Esophagus muscularis mucosa (tissue), 4 donors: ENCODE data around the gene SUN3. TPM values are rescaled to one million over a fixed set of nuclear protein-coding genes. Genes with fewer than 3 reads are reported as not detected.

ENCODE experiments used
- DNase-seq: peaks from one replicate; pipeline ENCODE4 v3.0.0-alpha.2; 2017; ENCODE audit errors: extremely low spot score
- H3K27ac ChIP-seq, 4 donors: fragments of 200-600 bp; sonication (generic); replicated peaks in 1 of 4; 1 replicate in 3 of 4; 2 replicates in 1 of 4; pipeline ENCODE4 v1.5.1; 2016 to 2019; ENCODE audit warnings: mild to moderate bottlenecking in 1 of 4
- H3K27me3 ChIP-seq, 4 donors: fragments of 200-600 bp; sonication (generic); one replicate each; pipeline versions ENCODE4 v1.5.1 to v1.6.0; 2016 to 2019
- H3K36me3 ChIP-seq, 4 donors: fragments of 200-600 bp; sonication (generic); one replicate each; pipeline ENCODE4 v1.5.1; 2016 to 2019
- H3K4me1 ChIP-seq, 4 donors: fragments of 200-600 bp; sonication (generic); one replicate each; pipeline ENCODE4 v1.5.1; 2016 to 2019
- H3K4me3 ChIP-seq, 4 donors: fragments of 200-600 bp; sonication (generic); 1 replicate in 2 of 4; 2 replicates in 2 of 4; pipeline ENCODE4 v1.5.1; 2016 to 2019; ENCODE audit warnings: mild to moderate bottlenecking in 4 of 4, moderate library complexity in 1 of 4
- H3K9me3 ChIP-seq, 4 donors: fragments of 200-600 bp; sonication (generic); 1 replicate in 3 of 4; 2 replicates in 1 of 4; pipeline ENCODE4 v1.5.1; 2016 to 2019
- CTCF ChIP-seq, 3 experiments: fragments of 200-600 bp in 2 of 3; fragments of 450-650 bp in 1 of 3; sonication (generic) in 2 of 3; IDR thresholded peaks; one replicate each; pipeline ENCODE4 v1.5.1; 2017 to 2019; ENCODE audit warnings: antibody characterized with exemption in 3 of 3, mild to moderate bottlenecking in 2 of 3, moderate library complexity in 1 of 3
- EP300 ChIP-seq: sonication (generic); formaldehyde crosslinking; IDR thresholded peaks from one replicate; pipeline ENCODE4 v1.6.1; 2017; ENCODE audit warnings: antibody characterized with exemption
- POLR2A ChIP-seq: fragments of 450-650 bp; IDR thresholded peaks from one replicate; pipeline ENCODE4 v1.6.1; 2017; ENCODE audit warnings: antibody characterized with exemption, moderate library complexity, mild to moderate bottlenecking, low read depth
- POLR2AphosphoS5 ChIP-seq, 2 donors: sonication (generic); formaldehyde crosslinking; IDR thresholded peaks; one replicate each; pipeline ENCODE4 v1.6.1; 2017; ENCODE audit warnings: antibody characterized with exemption in 2 of 2
- WGBS: methylation state at CpG from one replicate; pipeline ENCODE4 v1.1.5; 2018; 5-methylcytosine and 5-hydroxymethylcytosine counted together
- intact Hi-C: fragments of 100-400 bp; cut with DNase I; formaldehyde crosslinking; loops from one replicate; pipeline ENCODE4 v1.15.1; 2023
- total RNA-seq, 4 donors: library from RNA; depleted of rRNA; stranded (reverse); fragments of >200 nt; gene quantifications; one replicate each; pipeline versions ENCODE4 v1.1.0 to v1.2.1, GENCODE V29; 2016

The SUN3 gene
- total RNA-seq, 4 donors from 2014 or later: not detected

- H3K9me3 ChIP-seq: peaks cover 0 to 12% (median 0%) of the 10 kb centered on the region in 4 donors
- no peak for TF ChIP-seq CTCF (IDR thresholded peaks at IDR 0.05)
- TF ChIP-seq POLR2A: no peak
- no peak for TF ChIP-seq POLR2AphosphoS5 (IDR thresholded peaks at IDR 0.05)
- no peak for TF ChIP-seq EP300
- H3K36me3 ChIP-seq: no peaks in the 10 kb centered on the region
- no peak for DNase-seq
- intact Hi-C loops: no loop called here
- H3K4me1 ChIP-seq: no peaks in the 10 kb centered on the region
- WGBS: 88% methylated on average over 2 of the region's 2 CpGs
- H3K27ac ChIP-seq: no peak overlapping the region
- H3K27me3 ChIP-seq: no peaks in the 10 kb centered on the region
- H3K4me3 ChIP-seq: no peak overlapping the region
Observed at GRCh38 chr7:48067475-48067874, 38.6 kb upstream of the SUN3 start.

- Histone ChIP-seq H3K36me3 (no peaks in the 10 kb centered on the region), H3K9me3 (no peaks in the 10 kb centered on the region), H3K27me3 (no peaks in the 10 kb centered on the region), H3K27ac (no peak overlapping the region), H3K4me3 (no peak overlapping the region), H3K4me1 (no peaks in the 10 kb centered on the region)
- TF ChIP-seq POLR2A (no peak), POLR2AphosphoS5 (IDR thresholded peaks at IDR 0.05) (no peak), EP300 (no peak), CTCF (IDR thresholded peaks at IDR 0.05) (no peak)
- intact Hi-C loops: no loop called here
- no peak for DNase-seq
- 83% methylated on average over 1 of the region's 1 CpG for WGBS
Observed at GRCh38 chr7:48063985-48064384, 35.1 kb upstream of the SUN3 start.

GRCh38 chr7:48059706-48060105 lies 30.8 kb upstream of the SUN3 start:
- TF ChIP-seq POLR2AphosphoS5 (IDR thresholded peaks at IDR 0.05) (no peak), CTCF (IDR thresholded peaks at IDR 0.05) (no peak), POLR2A (no peak)
- DNase-seq: no peak
- no peak overlapping the region for H3K27ac ChIP-seq
- H3K9me3 ChIP-seq: no peaks in the 10 kb centered on the region
- intact Hi-C loops: no loop called here
- H3K36me3 ChIP-seq: no peaks in the 10 kb centered on the region
- H3K4me3 ChIP-seq: no peak overlapping the region
- H3K4me1 ChIP-seq: no peaks in the 10 kb centered on the region
- 87% methylated on average over 5 of the region's 5 CpGs for WGBS
- H3K27me3 ChIP-seq: no peaks in the 10 kb centered on the region

- TF ChIP-seq CTCF (IDR thresholded peaks at IDR 0.05) (no peak), EP300 (no peak), POLR2A (no peak), POLR2AphosphoS5 (IDR thresholded peaks at IDR 0.05) (no peak)
- Histone ChIP-seq H3K27me3 (no peaks in the 10 kb centered on the region), H3K27ac (no peak overlapping the region), H3K36me3 (no peaks in the 10 kb centered on the region), H3K9me3 (no peaks in the 10 kb centered on the region), H3K4me3 (no peak overlapping the region), H3K4me1 (no peaks in the 10 kb centered on the region)
- no peak for DNase-seq
- 85% methylated on average over 2 of the region's 2 CpGs for WGBS
- intact Hi-C loops: no loop called here
Observed at GRCh38 chr7:48058990-48059389, 30.1 kb upstream of the SUN3 start.

- no peaks in the 10 kb centered on the region for H3K36me3 ChIP-seq
- no peak overlapping the region for H3K4me3 ChIP-seq
- H3K4me1 ChIP-seq: no peaks in the 10 kb centered on the region
- no peaks in the 10 kb centered on the region for H3K9me3 ChIP-seq
- TF ChIP-seq POLR2AphosphoS5 (IDR thresholded peaks at IDR 0.05) (no peak), EP300 (no peak), CTCF (IDR thresholded peaks at IDR 0.05) (no peak), POLR2A (no peak)
- intact Hi-C loops: no loop called here
- DNase-seq: no peak
- 91% methylated on average over 2 of the region's 2 CpGs for WGBS
- no peak overlapping the region for H3K27ac ChIP-seq
- no peaks in the 10 kb centered on the region for H3K27me3 ChIP-seq
Observed at GRCh38 chr7:48053736-48054135, 24.8 kb upstream of the SUN3 start.
